Measurements from ENCODE around the gene FBXW11. TPM values are rescaled to one million over a fixed set of nuclear protein-coding genes. Genes with fewer than 3 reads are reported as not detected.

The FBXW11 gene
- total and polyA plus RNA-seq, 2 of the 8 experiments (the other 6 are each of a cell fraction or from before 2014, with no cell fraction given): 45.0 to 75.6 TPM

- H3K36me3 ChIP-seq (ENCODE audit: control insufficient read depth in 2 of 4, insufficient read depth in 4 of 4, low read length in 3 of 4): peaks cover 3 to 39% (median 10%) of the 10 kb centered on the region in 4 experiments; a peak in 7 of 8 replicates
- WGBS, 2 experiments (ENCODE audit: extremely low coverage in 1 of 2, insufficient coverage in 1 of 2, insufficient read length in 1 of 2, insufficient replicate concordance in 2 of 2, low coverage in 1 of 2, low lambda C conversion rate in 2 of 2, missing lambda C conversion rate in 1 of 2): 87% methylated on average over 4 of the region's 4 CpGs; no CpG with 5 or more reads in 1 of the 2 experiments
- no peak overlapping the region for H3K18ac ChIP-seq (ENCODE audit: extremely low read depth, low read length)
- peaks cover 0 to 2% of the 10 kb centered on the region in 2 experiments for H4K20me1 ChIP-seq (replicated peaks in 1 of 2; ENCODE audit: control insufficient read depth in 1 of 2, insufficient read depth in 2 of 2, low read length in 2 of 2)
- no peak overlapping the region for H3K27ac ChIP-seq (ENCODE audit: low read depth, low read length)
- H3K56ac ChIP-seq (replicated peaks; ENCODE audit: insufficient read length, low read depth, low read length): no peak overlapping the region
- no peak overlapping the region for H2BK15ac ChIP-seq (ENCODE audit: low read length)
- ChIA-PET POLR2A (ENCODE audit: partially characterized antibody) (interaction anchor here (0.6 to 0.7 kb wide), 2 partner anchors 9 to 236 kb away, joined by 3 to 5 read pairs; no protein-coding TSS in a partner anchor), CTCF (ENCODE audit: partially characterized antibody) (interaction anchor here (1.2 kb wide), 1 partner anchor 443 kb away, joined by 4 read pairs; the partner anchor contains the start of gene FGF18)
- no peaks in the 10 kb centered on the region for H3K27me3 ChIP-seq (replicated peaks in 1 of 4; ENCODE audit: control insufficient read depth in 3 of 4, extremely low read depth in 1 of 4, insufficient read depth in 3 of 4, low read length in 3 of 4)
- H2BK120ac ChIP-seq (replicated peaks; ENCODE audit: low read depth, low read length): no peak overlapping the region
- H3K79me1 ChIP-seq (ENCODE audit: low read depth, low read length): no peaks in the 10 kb centered on the region
- no peak overlapping the region for H3K14ac ChIP-seq (ENCODE audit: insufficient read length)
- H3K4ac ChIP-seq (replicated peaks; ENCODE audit: insufficient read length, low read depth, low read length): no peak overlapping the region
- no peaks in the 10 kb centered on the region for H3K79me2 ChIP-seq (ENCODE audit: control insufficient read depth in 1 of 2, insufficient read depth in 2 of 2, low read length in 2 of 2)
- no peak for DNase-seq (ENCODE audit: low read depth in 1 of 2, low spot score in 2 of 2)
- no peak overlapping the region for H4K91ac ChIP-seq (replicated peaks; ENCODE audit: insufficient read length, low read length)
- no peak overlapping the region for H3K4me2 ChIP-seq (ENCODE audit: insufficient read depth in 1 of 2, low read depth in 2 of 2, low read length in 2 of 2)
- no peak overlapping the region for H2AFZ ChIP-seq (ENCODE audit: low read length)
- no peak overlapping the region for H3K9ac ChIP-seq (replicated peaks in 1 of 4; ENCODE audit: extremely low read depth in 1 of 4, low read depth in 3 of 4, low read length in 3 of 4)
- H2BK5ac ChIP-seq (ENCODE audit: low read depth, low read length): no peak overlapping the region
- H2BK12ac ChIP-seq (ENCODE audit: low read depth, low read length): no peak overlapping the region
- TF ChIP-seq CHD1 (IDR thresholded peaks at IDR 0.05; ENCODE audit: low read depth, low read length) (no peak), RAD21 (IDR thresholded peaks at IDR 0.05 in 1 of 2, conservative IDR thresholded peaks at IDR 0.05 in 1 of 2; ENCODE audit: low read depth in 2 of 2, low read length in 2 of 2) (no peak), SRF (IDR thresholded peaks at IDR 0.05; ENCODE audit: low read depth, low read length) (no peak), SIRT6 (IDR thresholded peaks at IDR 0.05; ENCODE audit: low read length) (no peak), TEAD4 (IDR thresholded peaks at IDR 0.05; ENCODE audit: low read depth, low read length) (no peak)
- no peak overlapping the region for H2AK5ac ChIP-seq (ENCODE audit: low read depth, low read length)
- H2BK20ac ChIP-seq (ENCODE audit: low read length): no peak overlapping the region
- H4K5ac ChIP-seq (ENCODE audit: insufficient read length, low read depth, low read length): no peak overlapping the region
- H3K23ac ChIP-seq (ENCODE audit: insufficient read length): no peak overlapping the region
- no peaks in the 10 kb centered on the region for H3K23me2 ChIP-seq (ENCODE audit: low read depth, low read length)
- H3K9me3 ChIP-seq (ENCODE audit: insufficient read depth in 2 of 2, low read depth in 1 of 2, low read length in 1 of 2): no peaks in the 10 kb centered on the region
- FAIRE-seq: no peak
- no peak overlapping the region; the same call in 1 of the 2 replicates for H4K8ac ChIP-seq (ENCODE audit: extremely low read depth, insufficient read depth, low read length)
- peaks cover 0 to 2% (median 1%) of the 10 kb centered on the region in 4 experiments; a peak in 5 of 7 replicates for H3K4me1 ChIP-seq (replicated peaks in 1 of 4; ENCODE audit: control insufficient read depth in 3 of 4, insufficient read depth in 4 of 4, low read length in 3 of 4)
- no peak overlapping the region for H3K4me3 ChIP-seq (ENCODE audit: extremely low read depth in 1 of 4, insufficient read depth in 2 of 4, low read depth in 3 of 4, low read length in 4 of 4)
Observed at GRCh38 chr5:171862624-171863023, 143.8 kb downstream of the FBXW11 start.

Measured in H1 (cell line).